RKO (cell line): ENCODE results near the gene TOR1AIP2.

ENCODE experiments used
- DNase-seq: peaks from one replicate; pipeline ENCODE4 v3.0.0-alpha.2; 2016; ENCODE audit warnings: low spot score

The TOR1AIP2 gene

GRCh38 chr1:179825798-179826460, 51.7 kb downstream of the TOR1AIP2 start:
- DNase-seq, result no peak

- DNase-seq, result no peak
Observed at GRCh38 chr1:179825206-179825605, 52.4 kb downstream of the TOR1AIP2 start.

- no peak for DNase-seq
Observed at GRCh38 chr1:179824265-179824664, 53.3 kb downstream of the TOR1AIP2 start.

- no peak for DNase-seq
Observed at GRCh38 chr1:179823693-179824092, 53.9 kb downstream of the TOR1AIP2 start.

DNA sequence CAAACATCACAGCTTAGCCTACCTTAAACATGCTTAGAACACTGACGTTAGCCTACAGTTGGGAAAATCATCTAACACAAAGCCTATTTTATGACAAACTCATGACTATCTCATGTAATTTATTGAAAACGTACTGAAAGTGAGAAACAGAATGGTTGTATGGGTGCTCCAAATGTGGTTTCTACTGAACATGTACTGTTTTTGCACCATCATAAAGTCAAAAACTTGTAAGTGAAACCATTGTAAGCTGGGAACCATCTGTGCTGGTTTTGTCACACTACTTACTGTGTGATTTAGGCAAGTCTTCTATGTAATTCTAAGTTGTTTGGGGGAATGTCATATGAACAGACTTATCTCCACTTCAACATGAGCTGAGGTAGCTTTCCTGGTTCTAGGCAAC, 55.5 kb downstream of the TOR1AIP2 start:
- no peak for DNase-seq

- no peak for DNase-seq
Observed at GRCh38 chr1:179821524-179821923, 56.1 kb downstream of the TOR1AIP2 start.

- no peak for DNase-seq
Observed at GRCh38 chr1:179820226-179820970, 57.2 kb downstream of the TOR1AIP2 start.

DNA sequence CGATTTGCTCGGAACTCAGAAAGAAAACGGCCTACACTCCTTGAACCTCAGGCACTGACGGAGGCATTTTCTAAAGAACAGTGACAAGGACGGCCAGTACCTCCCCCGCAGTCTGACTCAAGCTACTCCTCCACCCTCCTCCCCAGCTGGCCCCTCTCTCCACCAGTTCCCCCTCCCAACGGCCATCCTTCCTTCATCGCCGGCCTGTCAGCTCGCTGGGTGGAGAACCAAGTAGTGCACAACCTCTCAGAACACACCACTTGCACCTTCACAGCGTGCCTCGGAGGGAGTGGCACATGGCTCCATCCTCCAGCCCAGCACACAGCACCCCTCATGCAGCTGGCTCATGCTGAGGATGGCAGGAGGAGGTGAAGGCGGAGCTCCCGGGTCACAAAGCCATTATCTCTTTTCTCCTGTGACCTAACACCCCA, 58.8 kb downstream of the TOR1AIP2 start:
- no peak for DNase-seq

- no peak for DNase-seq
Observed at GRCh38 chr1:179818260-179818659, 59.3 kb downstream of the TOR1AIP2 start.

DNA sequence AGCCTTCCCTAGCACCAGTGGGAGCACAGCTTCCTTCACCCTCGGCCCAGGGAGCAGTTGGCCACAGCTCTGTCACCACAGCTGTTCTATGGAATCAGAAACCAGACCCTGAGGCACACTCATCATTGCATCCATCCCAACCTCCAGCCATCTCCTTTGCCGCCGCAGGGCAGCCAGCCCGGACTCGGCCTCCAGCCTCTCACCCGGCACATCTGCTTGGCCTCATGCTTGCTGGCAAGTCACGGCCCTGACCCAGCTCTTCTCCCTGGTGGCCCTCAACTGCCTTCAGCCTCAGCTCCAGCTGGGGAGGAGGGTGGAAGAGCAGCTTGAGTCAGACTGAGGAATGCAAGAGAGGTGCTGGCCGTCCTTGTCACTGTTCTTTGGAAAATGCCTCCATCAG, 59.8 kb downstream of the TOR1AIP2 start:
- no peak for DNase-seq

DNA sequence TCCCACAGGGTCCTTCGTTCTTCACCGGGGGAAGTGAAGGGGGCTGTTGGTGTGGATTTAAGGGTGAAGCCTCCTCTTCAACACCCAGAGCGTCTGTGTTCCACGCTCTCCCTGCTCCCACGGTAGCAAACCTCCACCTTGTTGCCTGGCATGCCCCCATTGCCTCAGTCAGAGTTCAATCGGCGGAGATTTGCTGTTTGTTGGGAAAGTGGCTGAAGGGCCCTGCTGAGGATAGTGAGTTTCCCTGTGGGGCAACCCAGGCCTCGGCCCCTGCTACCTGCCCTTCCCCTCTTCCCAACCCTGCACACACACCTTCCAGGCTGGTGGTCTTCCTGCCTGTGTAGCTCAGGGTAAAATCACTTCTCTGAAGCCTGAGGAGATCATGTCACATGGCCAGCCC, 60.5 kb downstream of the TOR1AIP2 start:
- DNase-seq, result no peak

- DNase-seq, result no peak
Observed at GRCh38 chr1:179816196-179816960, 61.2 kb downstream of the TOR1AIP2 start.

DNA sequence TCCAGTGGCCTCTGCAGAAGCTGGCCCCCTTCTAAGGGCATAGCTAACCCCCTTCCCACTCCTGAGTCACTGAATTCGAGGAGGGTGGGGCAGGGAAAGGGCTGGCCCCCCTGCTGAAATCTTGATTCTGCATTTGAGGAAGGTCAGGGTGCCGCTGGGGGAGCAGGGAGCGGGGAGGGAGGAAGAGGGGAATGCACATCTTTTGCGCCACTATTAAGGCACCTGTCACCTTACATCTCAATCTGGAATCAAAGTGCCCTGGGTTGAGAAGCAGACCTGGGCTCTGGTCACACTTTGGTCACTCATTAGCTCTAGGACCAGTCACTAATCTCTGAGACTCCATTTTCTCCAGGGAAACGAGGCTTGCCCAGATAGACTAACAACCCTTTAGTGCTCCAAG, 62.0 kb downstream of the TOR1AIP2 start:
- DNase-seq, result no peak

DNA sequence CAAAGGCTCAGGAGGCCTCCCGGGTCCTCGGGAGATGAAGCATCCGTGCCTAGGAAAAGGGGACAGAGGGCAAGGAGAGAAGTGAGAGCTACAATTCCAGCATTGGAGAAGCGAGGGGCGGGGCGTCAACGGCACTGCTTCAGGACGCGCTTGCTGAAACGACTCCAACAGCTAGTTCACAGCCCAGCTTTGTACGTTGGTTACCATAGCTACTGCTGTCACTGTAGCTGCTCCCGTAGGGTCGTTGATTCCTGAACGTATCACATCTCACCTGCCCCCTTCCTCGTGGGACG, 63.1 kb downstream of the TOR1AIP2 start:
- DNase-seq, result no peak

- no peak for DNase-seq
Observed at GRCh38 chr1:179813626-179814545, 63.7 kb downstream of the TOR1AIP2 start.

- no peak for DNase-seq
Observed at GRCh38 chr1:179812501-179813292, 64.9 kb downstream of the TOR1AIP2 start.

GRCh38 chr1:179810367-179810715, 67.3 kb downstream of the TOR1AIP2 start:
- no peak for DNase-seq

GRCh38 chr1:179809506-179810366, 67.9 kb downstream of the TOR1AIP2 start:
- DNase-seq, result peak; percentile 82

- no peak for DNase-seq
Observed at GRCh38 chr1:179808503-179808902, 69.1 kb downstream of the TOR1AIP2 start.
